Embryonic facial prominence (tissue), 1 donor: ENCODE measurements around the gene USE1.
A peak's percentile ranks its signal among the peaks of the same experiment; 100 is the strongest.

Experiments used
- DNase-seq: peaks from one replicate; pipeline ENCODE4 v3.0.0-alpha.2; 2016; ENCODE audit errors: extremely low spot score

USE1 gene

GRCh38 chr19:17259118-17259780 lies 44.1 kb downstream of the USE1 start:
- no peak for DNase-seq

DNA sequence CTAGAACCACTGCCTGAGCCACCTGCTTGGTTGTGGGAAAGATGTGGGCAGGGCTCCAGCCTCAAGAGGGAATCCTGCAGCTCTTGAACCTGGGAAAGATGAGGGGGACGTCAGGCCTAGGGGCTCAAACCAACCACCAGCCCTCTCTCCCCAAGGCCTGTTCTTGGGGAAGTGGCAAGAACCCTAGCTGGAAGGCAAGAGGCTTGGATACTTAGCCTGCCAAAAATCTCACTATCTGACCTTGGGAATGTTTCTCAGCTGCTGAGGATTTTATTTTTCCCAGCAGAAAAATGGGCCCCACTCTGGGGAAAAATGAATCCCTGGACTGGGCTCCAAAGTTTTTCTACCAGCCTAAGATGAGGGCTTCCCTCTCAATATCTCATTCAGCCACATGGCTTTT lies 44.8 kb downstream of the USE1 start:
- DNase-seq, result no peak

DNA sequence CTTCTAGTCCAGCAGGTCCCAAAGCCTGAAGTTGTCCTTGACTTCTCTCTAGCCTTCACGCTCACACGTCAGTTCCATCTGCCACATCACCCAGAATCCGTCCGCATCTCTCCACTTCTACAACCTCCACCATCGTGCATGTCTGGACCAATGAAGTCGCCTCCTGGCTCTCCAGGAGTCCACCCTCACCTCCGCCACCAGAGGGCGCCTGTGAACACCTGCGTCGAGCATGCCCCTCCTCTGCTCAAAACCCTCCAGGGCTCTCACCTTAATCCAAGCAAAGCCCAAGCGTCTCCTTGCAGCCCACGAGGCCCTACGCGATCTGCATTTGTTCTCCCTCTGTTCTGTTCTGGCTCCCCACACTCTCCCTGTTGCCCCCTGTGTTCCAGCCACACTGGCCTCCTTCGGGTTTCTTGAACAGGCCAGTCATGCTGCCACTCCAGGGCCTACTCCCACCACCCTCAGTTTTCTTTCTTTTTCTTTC lies 45.7 kb downstream of the USE1 start:
- no peak for DNase-seq

- DNase-seq, result no peak
Observed at GRCh38 chr19:17262557-17262956, 47.4 kb downstream of the USE1 start.

GRCh38 chr19:17263712-17264640 lies 48.8 kb downstream of the USE1 start:
- DNase-seq, result no peak

DNA sequence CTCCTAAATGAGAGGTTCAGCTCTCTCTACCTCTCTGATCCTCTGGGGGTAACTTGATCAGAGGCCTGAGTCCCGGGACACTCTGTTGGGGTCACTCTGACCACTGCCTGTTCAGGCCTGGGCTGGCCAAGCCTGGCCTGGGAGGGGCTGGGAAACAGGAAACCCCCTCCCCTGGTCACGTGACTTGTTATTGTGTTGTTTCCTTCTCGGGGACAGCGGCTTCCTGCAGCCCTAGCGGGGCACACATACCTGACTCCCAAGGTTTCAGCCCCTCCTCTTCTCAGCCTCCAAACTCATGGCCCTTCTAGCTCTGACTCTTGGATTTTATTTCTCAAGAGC lies 49.5 kb downstream of the USE1 start, which contains the start of gene USHBP1:
Gene USHBP1, minus strand, starts transcription at position 105 of the 339 bp plus-strand sequence. CDS start 446 bp downstream, outside the sequence.
- DNase-seq, result no peak

- DNase-seq, result no peak
Observed at GRCh38 chr19:17266026-17266425, 50.9 kb downstream of the USE1 start.

GRCh38 chr19:17266589-17266974 lies 51.4 kb downstream of the USE1 start:
- DNase-seq, result no peak

DNA sequence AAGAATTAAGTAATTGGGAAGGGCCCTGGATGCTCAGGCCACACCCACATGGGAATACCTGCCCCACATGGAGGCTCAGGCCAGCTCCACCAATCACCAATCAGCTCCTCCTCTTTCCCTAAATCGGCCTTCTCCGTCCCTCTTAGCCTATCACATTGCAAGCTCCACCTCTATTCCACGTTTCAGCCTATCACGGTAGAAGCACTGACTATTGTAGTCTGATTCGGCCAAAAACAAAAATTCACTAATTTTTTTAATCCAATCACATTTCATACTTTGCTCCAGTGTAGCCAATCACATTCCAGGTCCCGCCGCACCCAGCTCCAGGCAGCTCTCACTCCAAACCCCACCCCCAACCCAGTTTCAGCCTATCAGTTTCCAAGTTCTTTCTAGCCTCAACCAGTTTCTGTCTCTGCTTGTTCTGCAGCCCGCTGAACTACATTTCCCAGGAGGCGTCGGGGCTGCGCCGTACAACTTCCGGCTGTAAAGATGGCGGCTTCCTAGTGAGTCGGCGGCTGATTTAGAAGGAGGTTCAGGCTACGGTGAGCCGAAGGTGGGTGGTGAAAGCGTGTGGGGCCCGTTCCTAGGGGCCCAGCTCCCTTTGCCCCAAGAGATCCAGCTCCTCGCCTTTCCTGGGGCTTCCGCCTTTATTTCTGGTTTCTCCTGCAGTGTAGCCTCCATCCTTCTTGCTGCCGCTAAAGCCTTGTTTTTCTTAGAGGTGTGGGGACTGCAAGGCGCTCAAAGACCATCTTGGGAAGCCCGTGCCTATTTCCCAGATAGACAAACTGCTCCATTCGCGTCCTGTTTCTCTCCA lies 52.0 kb downstream of the USE1 start, which contains the start of gene BABAM1:
Gene BABAM1, plus strand, starts transcription at position 469 of the 814 bp plus-strand sequence. CDS start 1,364 bp downstream, outside the sequence.
- DNase-seq, result peak; percentile 96

DNA sequence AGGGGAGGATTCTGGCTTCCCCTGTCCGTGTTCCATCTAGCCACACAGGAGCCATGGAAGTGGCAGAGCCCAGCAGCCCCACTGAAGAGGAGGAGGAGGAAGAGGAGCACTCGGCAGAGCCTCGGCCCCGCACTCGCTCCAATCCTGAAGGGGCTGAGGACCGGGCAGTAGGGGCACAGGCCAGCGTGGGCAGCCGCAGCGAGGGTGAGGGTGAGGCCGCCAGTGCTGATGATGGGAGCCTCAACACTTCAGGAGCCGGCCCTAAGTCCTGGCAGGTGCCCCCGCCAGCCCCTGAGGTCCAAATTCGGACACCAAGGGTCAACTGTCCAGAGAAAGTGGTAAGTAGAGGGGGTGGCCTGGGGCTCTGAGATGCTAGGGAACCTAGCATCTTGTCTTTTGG lies 53.6 kb downstream of the USE1 start:
- no peak for DNase-seq
